ENCODE measurements around the gene OXA1L. TPM values are rescaled to one million over a fixed set of nuclear protein-coding genes. Genes with fewer than 3 reads are reported as not detected.
"Not testable (repeated sequence)": the region's sequence is repeated elsewhere in the genome, so short reads cannot be mapped to it uniquely, and the experiment has no call there.

The OXA1L gene
- total RNA-seq, 2 donors from 2014 or later = 73.2 to 83.5 TPM

- ATAC-seq = no peak
- intact Hi-C loops (cut with DNase I) = no loop called here
- Histone ChIP-seq H3K27me3 (no peaks in the 10 kb centered on the region), H3K4me3 (no peak overlapping the region), H3K27ac (no peak overlapping the region), H3K4me1 (no peaks in the 10 kb centered on the region), H3K9me3 (no peaks in the 10 kb centered on the region), H3K36me3 (replicated peaks in 1 of 2; ENCODE audit: insufficient read depth in 1 of 2, low read depth in 2 of 2) (no peaks in the 10 kb centered on the region)
- WGBS, 2 donors = 75 to 91% methylated on average over 8 of the region's 8 CpGs
- DNase-seq = no peak
- TF ChIP-seq, protein P1, sequence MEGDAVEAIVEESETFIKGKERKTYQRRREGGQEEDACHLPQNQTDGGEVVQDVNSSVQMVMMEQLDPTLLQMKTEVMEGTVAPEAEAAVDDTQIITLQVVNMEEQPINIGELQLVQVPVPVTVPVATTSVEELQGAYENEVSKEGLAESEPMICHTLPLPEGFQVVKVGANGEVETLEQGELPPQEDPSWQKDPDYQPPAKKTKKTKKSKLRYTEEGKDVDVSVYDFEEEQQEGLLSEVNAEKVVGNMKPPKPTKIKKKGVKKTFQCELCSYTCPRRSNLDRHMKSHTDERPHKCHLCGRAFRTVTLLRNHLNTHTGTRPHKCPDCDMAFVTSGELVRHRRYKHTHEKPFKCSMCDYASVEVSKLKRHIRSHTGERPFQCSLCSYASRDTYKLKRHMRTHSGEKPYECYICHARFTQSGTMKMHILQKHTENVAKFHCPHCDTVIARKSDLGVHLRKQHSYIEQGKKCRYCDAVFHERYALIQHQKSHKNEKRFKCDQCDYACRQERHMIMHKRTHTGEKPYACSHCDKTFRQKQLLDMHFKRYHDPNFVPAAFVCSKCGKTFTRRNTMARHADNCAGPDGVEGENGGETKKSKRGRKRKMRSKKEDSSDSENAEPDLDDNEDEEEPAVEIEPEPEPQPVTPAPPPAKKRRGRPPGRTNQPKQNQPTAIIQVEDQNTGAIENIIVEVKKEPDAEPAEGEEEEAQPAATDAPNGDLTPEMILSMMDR (IDR thresholded peaks at IDR 0.05) = no peak
- no peak for TF ChIP-seq POLR2A (IDR thresholded peaks at IDR 0.05)
Measured at GRCh38 chr14:22801716-22802115, 35.2 kb downstream of the OXA1L start.

DNA sequence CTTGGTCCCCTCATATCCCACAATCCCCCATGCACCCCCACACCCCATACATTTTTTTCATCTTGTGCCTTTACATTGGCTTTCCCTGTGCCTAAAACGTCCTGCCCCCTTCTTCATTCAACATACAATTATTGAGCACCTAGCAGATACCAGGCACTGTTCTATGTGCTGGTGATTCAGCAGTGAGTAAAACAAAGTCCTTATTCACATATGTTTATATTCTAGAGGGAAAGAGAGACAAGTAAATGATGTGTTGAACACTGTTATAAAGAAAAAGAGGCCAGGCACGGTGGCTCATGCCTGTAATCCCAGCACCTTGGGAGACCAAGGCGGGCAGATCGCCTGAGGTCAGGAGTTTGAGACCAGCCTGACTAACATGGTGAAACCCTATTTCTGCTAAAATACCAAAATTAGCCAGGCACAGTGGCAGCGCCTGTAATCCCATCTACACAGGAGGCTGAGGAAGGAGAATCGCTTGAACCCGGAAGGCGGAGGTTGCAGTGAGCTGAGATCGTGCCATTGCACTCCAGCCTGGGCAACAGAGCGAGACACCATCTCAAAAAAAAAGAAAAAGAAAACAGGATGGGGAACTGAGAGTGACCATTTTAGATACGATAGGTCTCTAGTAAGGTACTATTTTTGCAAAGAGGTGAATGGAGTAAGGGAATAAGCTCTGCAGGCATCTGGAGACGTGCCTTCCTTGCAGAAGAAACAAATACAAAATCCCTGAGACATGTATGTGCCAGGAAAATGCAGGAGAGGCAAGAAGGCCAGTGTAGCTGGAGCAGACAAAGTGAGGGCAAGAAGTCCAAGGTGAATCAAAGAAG lies 36.6 kb downstream of the OXA1L start:
- H3K36me3 ChIP-seq (replicated peaks in 1 of 2; ENCODE audit: insufficient read depth in 1 of 2, low read depth in 2 of 2) = no peaks in the 10 kb centered on the region
- intact Hi-C loops (cut with DNase I) = no loop called here
- H3K4me3 ChIP-seq = no peak overlapping the region
- TF ChIP-seq, protein P1 (IDR thresholded peaks at IDR 0.05) = no peak
- no peak for TF ChIP-seq POLR2A (IDR thresholded peaks at IDR 0.05)
- no peak overlapping the region for H3K27ac ChIP-seq
- DNase-seq (no peak), ATAC-seq (no peak)
- no peaks in the 10 kb centered on the region for H3K9me3 ChIP-seq
- H3K4me1 ChIP-seq = peaks cover 8% of the 10 kb centered on the region
- no peaks in the 10 kb centered on the region for H3K27me3 ChIP-seq
- WGBS, 2 donors = 73 to 83% methylated on average over 12 of the region's 12 CpGs

DNA sequence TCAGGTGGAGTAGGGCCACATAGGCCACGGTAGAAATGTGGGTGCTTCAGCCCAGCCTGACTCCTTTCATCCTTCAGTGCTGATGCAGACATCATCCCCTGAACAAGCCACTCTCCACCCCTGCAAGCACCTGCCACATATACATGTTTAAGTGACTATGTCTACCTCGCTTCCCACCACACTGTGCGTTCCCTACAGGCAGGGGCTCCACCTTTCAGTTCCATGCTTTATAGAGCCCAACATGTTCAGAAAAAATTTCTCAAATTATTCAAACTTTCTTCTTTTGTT lies 37.1 kb downstream of the OXA1L start:
- ATAC-seq (no peak), DNase-seq (no peak)
- Histone ChIP-seq H3K36me3 (replicated peaks in 1 of 2; ENCODE audit: insufficient read depth in 1 of 2, low read depth in 2 of 2) (no peaks in the 10 kb centered on the region), H3K4me3 (no peak overlapping the region), H3K27me3 (no peaks in the 10 kb centered on the region), H3K4me1 (peaks cover 13% of the 10 kb centered on the region), H3K27ac (no peak overlapping the region), H3K9me3 (no peaks in the 10 kb centered on the region)
- intact Hi-C loops (cut with DNase I) = no loop called here
- TF ChIP-seq, protein P1 (IDR thresholded peaks at IDR 0.05) = no peak
- no peak for TF ChIP-seq POLR2A (IDR thresholded peaks at IDR 0.05)
- 83 to 89% methylated on average over 3 of the region's 3 CpGs for WGBS, 2 donors

GRCh38 chr14:22805235-22805634 lies 38.7 kb downstream of the OXA1L start:
- ATAC-seq; DNase-seq; H3K27ac ChIP-seq; H3K4me3 ChIP-seq; intact Hi-C loops (cut with DNase I); H3K27me3 ChIP-seq; H3K36me3 ChIP-seq (replicated peaks in 1 of 2; ENCODE audit: insufficient read depth in 1 of 2, low read depth in 2 of 2); H3K9me3 ChIP-seq: not testable (repeated sequence)
- peaks cover 16% of the 10 kb centered on the region for H3K4me1 ChIP-seq
- WGBS, 2 donors = 90 to 94% methylated on average over 4 of the region's 4 CpGs

DNA sequence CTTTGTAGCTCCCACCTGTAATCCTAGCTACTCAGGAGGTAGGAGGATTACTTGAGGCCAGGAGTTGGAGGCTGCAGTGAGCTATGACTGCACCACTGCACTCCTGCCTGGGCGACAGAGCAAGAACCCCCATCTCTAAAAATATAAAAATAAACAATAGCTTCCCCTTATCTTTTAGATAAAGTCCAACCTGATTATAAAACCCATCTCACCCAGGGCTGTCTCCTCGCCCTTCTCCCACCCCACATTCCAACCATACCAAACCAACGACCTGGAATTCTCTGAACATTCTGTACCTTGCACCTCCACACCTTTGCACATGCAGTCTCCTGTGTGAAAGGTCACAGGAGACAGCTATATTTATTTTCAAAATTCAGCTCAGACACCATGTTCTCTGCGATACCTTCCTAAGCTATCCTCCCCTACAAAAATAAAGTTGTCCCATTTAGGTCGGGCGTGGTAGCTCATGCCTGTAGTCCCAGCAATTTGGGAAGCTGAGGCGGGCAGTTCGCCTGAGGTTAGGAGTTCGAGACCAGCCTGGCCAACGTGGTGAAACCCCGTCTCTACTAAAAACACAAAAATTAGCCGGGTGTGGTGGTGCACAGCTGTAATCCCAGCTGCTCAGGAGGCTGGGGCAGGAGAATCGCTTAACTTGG lies 41.1 kb downstream of the OXA1L start:
- no peak for TF ChIP-seq POLR2A (IDR thresholded peaks at IDR 0.05)
- TF ChIP-seq, protein P1 (IDR thresholded peaks at IDR 0.05) = no peak
- no peaks in the 10 kb centered on the region for H3K9me3 ChIP-seq
- no peaks in the 10 kb centered on the region for H3K36me3 ChIP-seq (replicated peaks in 1 of 2; ENCODE audit: insufficient read depth in 1 of 2, low read depth in 2 of 2)
- intact Hi-C loops (cut with DNase I) = no loop called here
- peak overlapping the region in 2 of 4 donors; percentile 16 to 49 for H3K27ac ChIP-seq
- H3K4me1 ChIP-seq = peaks cover 16% of the 10 kb centered on the region
- H3K27me3 ChIP-seq = no peaks in the 10 kb centered on the region
- WGBS, 2 donors = 76 to 80% methylated on average over 13 of the region's 13 CpGs
- H3K4me3 ChIP-seq = no peak overlapping the region
- ATAC-seq (peak; percentile 71), DNase-seq (no peak)
